ENCODE measurements around the gene LYPLA2.

The LYPLA2 gene

DNA sequence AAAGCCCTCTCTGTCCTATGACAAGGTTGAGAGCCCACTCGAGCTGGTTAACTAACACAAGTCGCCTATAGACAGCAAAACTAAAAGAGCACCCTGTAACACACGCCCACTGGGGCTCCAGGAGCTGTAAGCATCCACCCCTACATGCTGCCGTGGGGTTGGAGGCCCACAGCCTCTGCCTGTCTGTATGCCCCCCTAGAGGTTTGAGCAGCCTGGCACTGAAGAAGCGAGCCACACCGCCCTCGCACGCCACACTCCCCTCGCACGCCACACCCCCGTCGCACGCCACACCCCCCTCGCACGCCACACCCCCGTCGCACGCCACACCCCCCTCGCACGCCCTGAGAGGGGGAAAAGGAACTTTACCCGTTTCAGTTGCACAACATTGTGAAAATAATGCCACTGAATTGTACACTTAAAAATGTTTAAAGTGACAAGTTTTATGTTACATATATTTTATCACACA, 47.5 kb downstream of the LYPLA2 start:
- peak; percentile 70 for DNase-seq

DNA sequence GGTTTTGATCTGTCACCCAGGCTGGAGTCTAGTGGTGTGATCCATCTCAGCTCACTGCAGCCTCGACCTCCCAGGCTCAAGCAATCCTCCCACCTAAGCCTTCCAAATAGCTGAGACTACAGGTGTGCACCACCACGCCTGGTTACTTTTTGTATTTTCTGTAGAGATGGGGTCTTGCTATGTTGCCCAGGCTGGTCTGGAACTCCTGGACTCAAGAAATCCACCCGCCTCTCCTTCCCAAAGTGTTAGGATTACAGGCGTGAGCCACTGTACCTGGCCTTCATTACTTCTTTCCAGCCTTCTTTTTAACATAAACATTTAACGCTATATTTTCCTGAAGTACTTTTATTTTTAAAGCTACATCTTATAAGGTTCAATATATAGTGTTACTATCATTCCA, 52.7 kb downstream of the LYPLA2 start:
- DNase-seq = no peak
